PFSK-1 (cell line): ENCODE data around the gene ANKRD40.

Experiments
- FOXP2 ChIP-seq: optimal IDR thresholded peaks from 2 replicates; pipeline ENCODE3; 2011; ENCODE audit warnings: borderline replicate concordance, control low read depth, inconsistent platforms; ENCODE audit not compliant: insufficient read depth; ENCODE audit errors: extremely low read length, extremely low read depth
- POLR2AphosphoS5 ChIP-seq: IDR thresholded peaks from 2 replicates; pipeline ENCODE4 v1.6.1; 2012; ENCODE audit warnings: low read depth, mild to moderate bottlenecking, control low read depth, low read length, moderate library complexity
- REST ChIP-seq, 2 experiments: IDR thresholded peaks; 2 replicates each; pipeline versions ENCODE4 v1.6.1 to v1.8.0; 2011 to 2012; ENCODE audit warnings: low read depth in 2 of 2, low read length in 2 of 2, control low read depth in 1 of 2, inconsistent platforms in 1 of 2, mild to moderate bottlenecking in 1 of 2, moderate library complexity in 1 of 2; ENCODE audit not compliant: insufficient read depth in 1 of 2
- SIN3A ChIP-seq: IDR thresholded peaks from 2 replicates; pipeline ENCODE4 v1.6.1; 2012; ENCODE audit warnings: mild to moderate bottlenecking, low read length, moderate library complexity, borderline replicate concordance; ENCODE audit not compliant: insufficient read depth
- TAF1 ChIP-seq: IDR thresholded peaks from 2 replicates; pipeline ENCODE4 v1.6.1; 2012; ENCODE audit warnings: low read length, control low read depth, borderline replicate concordance; ENCODE audit not compliant: insufficient read depth

Gene ANKRD40

GRCh38 chr17:50658616-50659015 is 49.1 kb downstream of the ANKRD40 start:
- TF ChIP-seq POLR2AphosphoS5 (no peak), REST (IDR thresholded peaks at IDR 0.05; ENCODE audit: insufficient read depth in 1 of 2, low read depth in 2 of 2, low read length in 2 of 2) (no peak), TAF1 (no peak), FOXP2 (no peak), SIN3A (no peak)

- TF ChIP-seq POLR2AphosphoS5: no peak
- no peak for TF ChIP-seq SIN3A
- TF ChIP-seq TAF1: no peak
- TF ChIP-seq FOXP2: no peak
- TF ChIP-seq REST (IDR thresholded peaks at IDR 0.05; ENCODE audit: insufficient read depth in 1 of 2, low read depth in 2 of 2, low read length in 2 of 2): no peak
These were observed 50.1 kb downstream of the ANKRD40 start for GRCh38 chr17:50657627-50658026.

GRCh38 chr17:50657054-50657453 is 50.7 kb downstream of the ANKRD40 start:
- TF ChIP-seq SIN3A: no peak
- TF ChIP-seq REST (IDR thresholded peaks at IDR 0.05; ENCODE audit: insufficient read depth in 1 of 2, low read depth in 2 of 2, low read length in 2 of 2): no peak
- TF ChIP-seq POLR2AphosphoS5: no peak
- TF ChIP-seq TAF1: no peak
- TF ChIP-seq FOXP2: no peak

- TF ChIP-seq TAF1 (no peak), SIN3A (no peak), POLR2AphosphoS5 (no peak), REST (IDR thresholded peaks at IDR 0.05; ENCODE audit: insufficient read depth in 1 of 2, low read depth in 2 of 2, low read length in 2 of 2) (no peak), FOXP2 (no peak)
These were observed 51.2 kb downstream of the ANKRD40 start for GRCh38 chr17:50656509-50656908.

- no peak for TF ChIP-seq SIN3A
- no peak for TF ChIP-seq FOXP2
- TF ChIP-seq TAF1: no peak
- TF ChIP-seq POLR2AphosphoS5: no peak
- TF ChIP-seq REST (IDR thresholded peaks at IDR 0.05; ENCODE audit: insufficient read depth in 1 of 2, low read depth in 2 of 2, low read length in 2 of 2): no peak
These were observed 54.0 kb downstream of the ANKRD40 start for GRCh38 chr17:50653738-50654137.
